H9 (cell line): ENCODE measurements around the gene TRIM44. TPM values are rescaled to one million over a fixed set of nuclear protein-coding genes. Genes with fewer than 3 reads are reported as not detected.

ENCODE experiments used
- DNase-seq: peaks from one replicate; pipeline ENCODE4 v3.0.0-alpha.2; 2017
- H2AFZ ChIP-seq: one replicate; pipeline ENCODE4 v1.6.1; 2013; ENCODE audit warnings: mild to moderate bottlenecking, low read length, control low read depth, moderate library complexity
- H2AK5ac ChIP-seq: 2 replicates; pipeline ENCODE4 v1.6.1; 2013; ENCODE audit warnings: low read length, control low read depth, mixed read lengths; ENCODE audit not compliant: insufficient read length
- H2BK120ac ChIP-seq: one replicate; pipeline ENCODE4 v1.6.1; 2013; ENCODE audit warnings: low read depth, mild to moderate bottlenecking, low read length, control low read depth, inconsistent platforms; ENCODE audit not compliant: poor library complexity, severe bottlenecking
- H2BK12ac ChIP-seq: 2 replicates; pipeline ENCODE4 v1.6.1; 2013; ENCODE audit warnings: low read length, control low read depth, mixed read lengths, low read depth; ENCODE audit not compliant: insufficient read length
- H2BK15ac ChIP-seq: 2 replicates; pipeline ENCODE4 v1.6.1; 2013; ENCODE audit warnings: low read depth, low read length, control low read depth
- H2BK20ac ChIP-seq: one replicate; pipeline ENCODE4 v1.6.1; 2013; ENCODE audit warnings: low read depth, mild to moderate bottlenecking, low read length, control low read depth, inconsistent platforms; ENCODE audit not compliant: poor library complexity, severe bottlenecking
- H2BK5ac ChIP-seq: 2 replicates; pipeline ENCODE4 v1.6.1; 2013; ENCODE audit warnings: low read length, control low read depth, mixed read lengths; ENCODE audit not compliant: insufficient read length
- H3K14ac ChIP-seq: 2 replicates; pipeline ENCODE4 v1.6.1; 2013; ENCODE audit warnings: low read length, control low read depth; ENCODE audit not compliant: insufficient read depth
- H3K18ac ChIP-seq: 2 replicates; pipeline ENCODE4 v1.6.1; 2013; ENCODE audit warnings: low read depth, mild to moderate bottlenecking, mixed read lengths, low read length, control low read depth; ENCODE audit not compliant: insufficient read length
- H3K23ac ChIP-seq: 2 replicates; pipeline ENCODE4 v1.6.1; 2013; ENCODE audit warnings: low read length, control low read depth, mixed read lengths, low read depth; ENCODE audit not compliant: insufficient read length
- H3K23me2 ChIP-seq: 2 replicates; pipeline ENCODE4 v1.6.1; 2013; ENCODE audit warnings: low read depth, mild to moderate bottlenecking, mixed read lengths, low read length, control low read depth; ENCODE audit not compliant: insufficient read length, poor library complexity, severe bottlenecking
- H3K27ac ChIP-seq: 2 replicates; pipeline ENCODE4 v1.5.1; 2013; ENCODE audit warnings: low read length, control low read depth, mixed read lengths, low read depth; ENCODE audit not compliant: insufficient read length
- H3K27me3 ChIP-seq: 2 replicates; pipeline ENCODE4 v1.6.1; 2013; ENCODE audit warnings: low read length, control low read depth, inconsistent platforms; ENCODE audit not compliant: insufficient read depth
- H3K4ac ChIP-seq: 2 replicates; pipeline ENCODE4 v1.6.1; 2013; ENCODE audit warnings: low read depth, mild to moderate bottlenecking, control low read depth, inconsistent platforms, low read length, moderate library complexity
- H3K4me1 ChIP-seq: 2 replicates; pipeline ENCODE4 v1.6.1; 2013; ENCODE audit warnings: low read length, control low read depth, inconsistent platforms; ENCODE audit not compliant: insufficient read depth
- H3K4me2 ChIP-seq: 2 replicates; pipeline ENCODE4 v1.6.1; 2013; ENCODE audit warnings: low read length, control low read depth, mixed read lengths; ENCODE audit not compliant: insufficient read length, insufficient read depth
- H3K56ac ChIP-seq: 2 replicates; pipeline ENCODE4 v1.6.1; 2013; ENCODE audit warnings: low read depth, mild to moderate bottlenecking, mixed read lengths, low read length, control low read depth; ENCODE audit not compliant: insufficient read length
- H3K79me1 ChIP-seq: 2 replicates; pipeline ENCODE4 v1.6.1; 2013; ENCODE audit warnings: low read depth, mild to moderate bottlenecking, moderate library complexity, low read length, control low read depth, inconsistent platforms; ENCODE audit not compliant: insufficient read depth, poor library complexity, severe bottlenecking
- H3K79me2 ChIP-seq: 2 replicates; pipeline ENCODE4 v1.6.1; 2013; ENCODE audit warnings: low read length, control low read depth, inconsistent platforms; ENCODE audit not compliant: insufficient read depth
- H3K9ac ChIP-seq: 2 replicates; pipeline ENCODE4 v1.6.1; 2013; ENCODE audit warnings: low read length, control low read depth, mixed read lengths; ENCODE audit not compliant: insufficient read length; ENCODE audit errors: extremely low read depth
- H3K9me3 ChIP-seq: one replicate; pipeline ENCODE4 v1.6.1; 2013; ENCODE audit warnings: low read depth, low read length, inconsistent platforms; ENCODE audit not compliant: control insufficient read depth
- H3T11ph ChIP-seq: one replicate; pipeline ENCODE4 v1.6.1; 2013; ENCODE audit warnings: mild to moderate bottlenecking, low read length, control low read depth, inconsistent platforms
- H4K20me1 ChIP-seq: one replicate; pipeline ENCODE4 v1.6.1; 2013; ENCODE audit not compliant: control insufficient read depth, insufficient read length, insufficient read depth
- H4K5ac ChIP-seq: 2 replicates; pipeline ENCODE4 v1.6.1; 2013; ENCODE audit warnings: low read depth, mild to moderate bottlenecking, mixed read lengths, low read length, control low read depth; ENCODE audit not compliant: insufficient read length
- H4K8ac ChIP-seq: replicated peaks from 2 replicates; pipeline ENCODE4 v1.6.1; 2013; ENCODE audit warnings: low read length, control low read depth, mixed read lengths, low read depth; ENCODE audit not compliant: insufficient read length
- H4K91ac ChIP-seq: 2 replicates; pipeline ENCODE4 v1.6.1; 2013; ENCODE audit warnings: low read depth, mild to moderate bottlenecking, moderate library complexity, mixed read lengths, low read length, control low read depth; ENCODE audit not compliant: insufficient read length
- H3K27ac Mint-ChIP-seq, 3 experiments: 2 replicates in 2 of 3; 3 replicates in 1 of 3; pipeline ENCODE4 v1.8.0; 2020 to 2021; ENCODE audit warnings: mixed read lengths in 3 of 3, mild to moderate bottlenecking in 1 of 3, moderate library complexity in 1 of 3
- H3K27me3 Mint-ChIP-seq: 2 replicates; pipeline ENCODE4 v1.8.0; 2021; ENCODE audit warnings: low read depth, mild to moderate bottlenecking, moderate library complexity, mixed read lengths
- H3K36me3 Mint-ChIP-seq, 3 experiments: 2 replicates in 2 of 3; 3 replicates in 1 of 3; pipeline ENCODE4 v1.8.0; 2020 to 2021; ENCODE audit warnings: low read depth in 3 of 3, mixed read lengths in 3 of 3; ENCODE audit not compliant: insufficient read depth in 1 of 3
- H3K4me1 Mint-ChIP-seq, 2 experiments: 2 replicates each; pipeline ENCODE4 v1.8.0; 2020; ENCODE audit warnings: mixed read lengths in 2 of 2
- H3K4me3 Mint-ChIP-seq, 2 experiments: 2 replicates in 1 of 2; 3 replicates in 1 of 2; pipeline ENCODE4 v1.8.0; 2020 to 2021; ENCODE audit warnings: mild to moderate bottlenecking in 2 of 2, mixed read lengths in 2 of 2, moderate library complexity in 1 of 2
- H3K9me3 Mint-ChIP-seq, 2 experiments: 2 replicates in 1 of 2; 3 replicates in 1 of 2; pipeline ENCODE4 v1.8.0; 2020; ENCODE audit warnings: mild to moderate bottlenecking in 2 of 2, mixed read lengths in 2 of 2, moderate library complexity in 1 of 2
- CTCF ChIP-seq: fragments of 200-600 bp; sonication (generic); conservative IDR thresholded peaks from 3 replicates; pipeline ENCODE4 v1.8.0; 2021; ENCODE audit warnings: antibody characterized with exemption, mild to moderate bottlenecking
- WGBS: extraction: QIAGEN DNeasy Blood & Tissue Kit; methylation state at CpG from one replicate; pipeline ENCODE4 v1.1.7; 2013; ENCODE audit warnings: missing lambda C conversion rate, low lambda C conversion rate, mixed read lengths; ENCODE audit not compliant: insufficient read length; ENCODE audit errors: extremely low coverage; 5-methylcytosine and 5-hydroxymethylcytosine counted together
- total RNA-seq: library from RNA; stranded (reverse); gene quantifications from 2 replicates; pipeline ENCODE4 v1.2.1, GENCODE V29; 2021

The TRIM44 gene
- total RNA-seq, 1 experiment from 2014 or later: 37.7 TPM

GRCh38 chr11:35765211-35765610 is 102.6 kb downstream of the TRIM44 start:
- Mint-ChIP-seq H3K4me1 (peaks cover 6 to 9% of the 10 kb centered on the region in 2 experiments), H3K27ac (no peak overlapping the region), H3K9me3 (no peaks in the 10 kb centered on the region), H3K36me3 (peaks cover 0 to 3% (median 0%) of the 10 kb centered on the region in 3 experiments; a peak in 2 of 7 replicates), H3K4me3 (no peak overlapping the region), H3K27me3 (no peaks in the 10 kb centered on the region)
- TF ChIP-seq CTCF: no peak
- Histone ChIP-seq H3K4me2 (no peak overlapping the region), H2AFZ (no peak overlapping the region), H4K8ac (no peak overlapping the region), H3K9ac (no peak overlapping the region), H2BK12ac (no peak overlapping the region), H2BK15ac (no peak overlapping the region), H3K9me3 (no peaks in the 10 kb centered on the region), H2BK5ac (no peak overlapping the region), H3K23ac (no peak overlapping the region), H3K4me1 (no peaks in the 10 kb centered on the region), H3K4ac (no peak overlapping the region), H3K27me3 (no peaks in the 10 kb centered on the region), H4K5ac (no peak overlapping the region), H3K56ac (no peak overlapping the region), H3K79me2 (no peaks in the 10 kb centered on the region), H2BK120ac (no peak overlapping the region), H4K91ac (no peak overlapping the region), H3K18ac (no peak overlapping the region), H3T11ph (no peak overlapping the region), H3K27ac (no peak overlapping the region), H3K14ac (no peak overlapping the region), H3K23me2 (no peaks in the 10 kb centered on the region), H2BK20ac (no peak overlapping the region), H4K20me1 (no peaks in the 10 kb centered on the region), H2AK5ac (no peak overlapping the region), H3K79me1 (no peaks in the 10 kb centered on the region)
- WGBS: no CpG with 5 or more reads among the region's 1 CpG
- no peak for DNase-seq
